T-helper 1 cell treated with Interleukin-12 subunit alpha and Interleukin-12 subunit beta and Interleukin-4 antibody, amounts not matched to agents 30 μg/mL and 1 μg/mL, for 36 hours (primary cell): Measurements from ENCODE around the gene RAPGEF1.
"Not testable (repeated sequence)": the region's sequence is repeated elsewhere in the genome, so short reads cannot be mapped to it uniquely, and the experiment has no call there.

ENCODE experiments used
- H3K27ac Mint-ChIP-seq: one replicate; pipeline ENCODE4 v1.8.0; 2021; ENCODE audit warnings: mild to moderate bottlenecking, mixed read lengths
- H3K27me3 Mint-ChIP-seq: one replicate; pipeline ENCODE4 v1.8.0; 2021; ENCODE audit warnings: low read depth, mixed read lengths
- H3K36me3 Mint-ChIP-seq: one replicate; pipeline ENCODE4 v1.8.0; 2021; ENCODE audit warnings: low read depth, mixed read lengths
- H3K4me1 Mint-ChIP-seq: one replicate; pipeline ENCODE4 v1.8.0; 2021; ENCODE audit warnings: low read depth, mixed read lengths
- H3K4me3 Mint-ChIP-seq: one replicate; pipeline ENCODE4 v1.8.0; 2021; ENCODE audit warnings: mild to moderate bottlenecking, moderate library complexity, mixed read lengths
- H3K9me3 Mint-ChIP-seq: one replicate; pipeline ENCODE4 v1.8.0; 2021; ENCODE audit warnings: mixed read lengths

RAPGEF1 gene

DNA sequence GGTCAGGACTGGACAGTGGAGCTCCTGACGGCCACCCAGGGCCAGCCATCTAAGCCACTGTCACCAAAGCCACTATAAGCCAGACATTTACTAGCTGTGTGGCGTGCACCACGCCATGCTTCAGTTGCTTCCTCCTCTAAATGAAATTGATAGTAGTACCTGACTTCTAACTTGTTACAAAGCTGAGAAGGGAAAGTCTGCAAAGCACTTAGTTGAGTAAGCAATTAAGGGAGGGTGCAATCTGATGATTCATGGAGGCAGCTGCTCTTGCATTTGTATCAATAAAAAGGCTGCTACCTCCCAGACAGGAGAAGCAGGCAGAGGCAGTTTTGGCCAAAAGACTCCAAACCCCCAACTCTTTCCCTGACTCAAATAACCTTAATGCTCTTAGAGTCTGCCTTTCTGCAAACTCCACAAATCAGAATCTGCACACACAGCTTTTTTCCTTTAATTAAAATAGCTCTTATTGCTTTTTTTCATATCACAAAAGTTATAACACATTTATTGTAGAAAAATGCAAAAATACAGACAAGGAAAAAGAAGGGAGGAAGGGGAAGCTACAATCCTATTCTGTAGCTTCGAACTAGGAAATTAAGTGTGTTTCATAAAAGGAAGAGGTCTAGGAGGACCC is 19.3 kb upstream of the RAPGEF1 start:
- Mint-ChIP-seq H3K27me3 (peaks cover 21% of the 10 kb centered on the region), H3K36me3 (no peaks in the 10 kb centered on the region)

DNA sequence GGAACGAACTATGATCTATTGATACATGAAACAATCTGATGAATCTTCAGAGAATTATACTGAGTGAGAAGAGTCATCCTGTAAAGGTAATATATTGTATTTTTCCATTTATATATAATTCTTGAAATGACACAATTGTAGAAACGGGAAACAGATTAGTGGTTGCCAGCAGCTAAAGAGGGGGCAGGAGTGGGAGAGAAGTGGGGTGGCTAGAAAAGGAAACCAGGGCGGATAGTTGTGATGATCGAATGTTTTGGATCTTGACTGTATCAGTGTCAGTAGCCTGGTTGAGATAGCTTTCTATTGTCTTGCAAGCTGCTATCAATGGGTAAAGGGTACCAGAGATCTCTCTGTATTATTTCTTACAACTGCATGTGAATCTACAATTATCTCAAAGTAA is 17.7 kb upstream of the RAPGEF1 start:
- no peaks in the 10 kb centered on the region for H3K36me3 Mint-ChIP-seq
- peaks cover 5% of the 10 kb centered on the region for H3K4me1 Mint-ChIP-seq
- no peaks in the 10 kb centered on the region for H3K9me3 Mint-ChIP-seq
- H3K4me3 Mint-ChIP-seq, result no peak overlapping the region
- H3K27me3 Mint-ChIP-seq, result peaks cover 21% of the 10 kb centered on the region
- no peak overlapping the region for H3K27ac Mint-ChIP-seq

More for the DNA sequence above, 19.3 kb upstream of the RAPGEF1 start:
- Mint-ChIP-seq H3K4me3 (no peak overlapping the region), H3K9me3 (no peaks in the 10 kb centered on the region), H3K27ac (no peak overlapping the region), H3K4me1 (peaks cover 5% of the 10 kb centered on the region)

DNA sequence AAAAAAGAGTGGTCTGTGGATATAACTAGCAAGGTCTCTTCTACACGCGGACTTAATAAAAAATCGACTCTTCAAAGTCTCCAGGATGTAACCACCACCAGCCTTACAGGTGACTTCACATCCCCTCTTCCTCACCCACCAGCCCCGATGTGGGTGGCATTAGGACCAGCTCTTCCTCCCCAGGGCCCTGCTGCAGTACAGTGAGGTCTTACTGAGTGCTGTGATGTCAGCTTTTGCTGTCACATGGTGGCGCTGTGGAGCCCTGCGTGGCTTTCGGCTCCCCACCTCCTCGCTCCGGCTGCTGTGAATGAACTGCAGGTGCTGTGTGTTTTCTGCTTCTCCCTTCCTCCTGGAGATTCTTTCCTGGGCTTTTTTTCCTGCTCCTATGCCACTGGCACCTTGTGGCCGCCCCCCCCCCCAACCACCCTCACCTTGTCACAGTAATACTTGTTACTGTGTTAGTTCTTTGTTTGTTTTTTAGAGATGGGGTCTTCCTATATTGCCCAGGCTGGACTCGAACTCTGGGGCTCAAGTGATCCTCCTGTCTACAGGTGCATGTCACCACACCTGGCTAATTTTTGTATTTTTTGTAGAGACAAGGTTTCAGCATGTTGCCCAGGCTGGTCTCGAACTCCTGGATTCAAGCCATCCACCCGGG is 15.8 kb upstream of the RAPGEF1 start:
- H3K27ac Mint-ChIP-seq, result peak overlapping the region; percentile 57
- peaks cover 21% of the 10 kb centered on the region for H3K27me3 Mint-ChIP-seq
- H3K9me3 Mint-ChIP-seq, result no peaks in the 10 kb centered on the region
- H3K36me3 Mint-ChIP-seq, result no peaks in the 10 kb centered on the region
- H3K4me3 Mint-ChIP-seq, result no peak overlapping the region
- H3K4me1 Mint-ChIP-seq, result peaks cover 5% of the 10 kb centered on the region

DNA sequence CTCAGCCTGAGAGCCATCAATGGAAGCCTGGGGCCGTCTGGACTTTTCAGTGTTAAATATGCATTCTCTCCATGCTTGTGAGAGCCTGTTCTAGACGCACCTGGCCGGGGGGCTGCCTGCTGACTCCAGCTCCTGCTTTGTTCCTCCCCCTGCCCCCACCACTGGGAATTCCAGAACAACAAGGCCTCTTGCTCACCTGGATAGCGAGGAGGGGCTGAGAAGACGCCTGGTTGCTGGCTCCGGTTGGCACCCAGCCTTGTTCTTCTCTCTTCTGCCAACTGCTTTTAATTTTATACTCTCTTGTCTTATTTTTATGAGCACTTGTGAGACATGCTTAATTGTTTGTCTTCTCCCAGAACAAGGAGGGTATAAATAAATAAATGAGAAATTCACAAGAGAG is 15.0 kb upstream of the RAPGEF1 start:
- H3K4me1 Mint-ChIP-seq, result peaks cover 5% of the 10 kb centered on the region
- H3K27ac Mint-ChIP-seq, result no peak overlapping the region
- no peaks in the 10 kb centered on the region for H3K9me3 Mint-ChIP-seq
- peaks cover 22% of the 10 kb centered on the region for H3K27me3 Mint-ChIP-seq
- no peaks in the 10 kb centered on the region for H3K36me3 Mint-ChIP-seq
- no peak overlapping the region for H3K4me3 Mint-ChIP-seq

DNA sequence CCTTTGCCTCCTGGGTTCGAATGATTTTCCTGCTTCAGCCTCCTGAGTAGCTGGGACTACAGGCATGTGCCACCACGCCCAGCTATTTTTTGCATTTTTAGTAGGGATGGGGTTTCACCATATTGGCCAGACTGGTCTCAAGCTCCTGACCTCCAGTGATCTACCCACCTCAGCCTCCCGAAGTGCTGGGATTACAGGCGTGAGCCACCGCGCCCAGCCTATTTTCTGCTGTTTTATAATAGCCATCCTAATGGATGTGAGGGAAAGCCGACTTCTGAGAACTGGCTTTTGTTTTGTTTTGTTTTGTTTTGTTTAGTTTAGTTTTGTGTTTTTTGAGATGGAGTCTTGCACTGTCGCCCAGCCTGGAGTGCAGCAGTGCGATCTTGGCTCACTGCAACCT is 13.9 kb upstream of the RAPGEF1 start:
- H3K9me3 Mint-ChIP-seq, H3K27ac Mint-ChIP-seq, H3K36me3 Mint-ChIP-seq, H3K4me3 Mint-ChIP-seq, H3K4me1 Mint-ChIP-seq: not testable (repeated sequence)
- H3K27me3 Mint-ChIP-seq, result peaks cover 20% of the 10 kb centered on the region

DNA sequence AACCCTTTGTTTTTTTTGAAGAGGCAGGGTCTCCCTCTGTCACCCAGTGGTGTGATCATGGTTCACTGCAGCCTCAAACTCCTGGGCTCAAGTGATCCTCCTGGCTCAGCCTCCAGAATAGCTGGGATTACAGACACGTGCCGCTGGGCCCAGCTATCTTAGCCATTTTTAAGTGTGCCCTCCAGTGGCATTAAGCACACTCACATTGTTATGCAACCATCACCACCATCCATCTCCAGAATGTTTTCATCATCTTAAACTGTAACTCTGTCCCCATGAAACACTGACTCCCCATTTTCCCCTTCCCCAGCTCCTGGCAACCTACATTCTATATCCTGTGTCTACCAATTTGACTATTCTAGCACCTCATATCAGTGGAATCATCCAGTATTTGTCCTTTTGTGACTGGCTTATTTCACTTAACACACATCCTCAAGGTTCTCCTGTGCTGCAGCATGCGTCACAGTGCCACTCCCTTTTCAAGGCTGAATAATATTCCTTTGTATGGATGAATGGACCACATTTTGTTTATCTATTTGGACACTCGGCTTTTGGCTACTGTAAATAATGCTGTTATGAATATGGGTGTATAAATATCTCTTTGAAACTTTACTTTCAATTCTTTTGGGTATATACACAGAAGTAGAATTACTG is 12.5 kb upstream of the RAPGEF1 start:
- Mint-ChIP-seq H3K4me3 (no peak overlapping the region), H3K4me1 (peaks cover 5% of the 10 kb centered on the region), H3K27me3 (peaks cover 11% of the 10 kb centered on the region), H3K9me3 (no peaks in the 10 kb centered on the region), H3K27ac (no peak overlapping the region), H3K36me3 (no peaks in the 10 kb centered on the region)

DNA sequence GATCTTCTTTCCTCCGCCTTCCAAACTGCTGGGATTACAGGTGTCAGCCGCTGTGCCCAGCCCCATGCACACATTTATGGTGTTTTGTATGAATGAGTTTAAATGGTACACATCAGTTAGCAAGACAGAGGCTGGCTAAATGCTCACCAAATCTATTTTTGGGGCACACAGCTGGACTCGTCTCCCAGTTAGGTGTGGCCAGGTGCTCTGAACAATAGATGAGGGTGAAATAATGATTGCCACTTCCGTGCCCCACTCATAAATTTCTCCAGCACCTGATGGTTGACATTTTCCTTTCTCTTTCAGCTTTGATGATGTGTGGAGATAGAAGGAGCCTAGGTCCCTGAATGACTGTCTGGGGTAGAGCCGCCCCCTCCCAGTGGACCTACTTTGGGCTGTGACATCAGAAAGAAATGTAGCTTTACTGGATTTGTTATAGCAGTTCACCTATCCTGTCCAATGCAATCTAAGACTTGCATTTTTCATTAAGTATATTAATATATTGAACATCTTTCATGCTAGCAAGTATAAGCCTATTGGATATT is 8.6 kb upstream of the RAPGEF1 start:
- Mint-ChIP-seq H3K27ac (no peak overlapping the region), H3K4me1 (peaks cover 26% of the 10 kb centered on the region), H3K9me3 (no peaks in the 10 kb centered on the region), H3K36me3 (no peaks in the 10 kb centered on the region), H3K27me3 (peaks cover 6% of the 10 kb centered on the region), H3K4me3 (no peak overlapping the region)

DNA sequence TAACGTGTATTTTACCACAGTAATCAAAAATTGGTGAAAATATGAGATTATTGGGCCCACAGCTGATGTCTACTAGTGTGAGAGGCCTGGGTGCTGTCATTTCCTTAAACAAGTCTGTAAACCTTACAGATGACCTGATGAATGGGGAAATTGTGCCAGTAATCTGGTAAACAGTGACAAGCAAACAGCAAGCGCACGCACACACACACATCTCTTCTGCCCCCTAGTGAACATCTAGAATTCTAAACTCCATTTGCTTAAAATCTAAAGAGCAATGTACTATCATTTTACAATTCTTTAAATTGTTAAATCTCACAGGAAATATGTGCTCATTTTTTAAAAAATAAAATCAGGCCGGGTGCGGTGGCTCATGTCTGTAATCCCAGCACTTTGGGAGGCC is 7.5 kb upstream of the RAPGEF1 start:
- Mint-ChIP-seq H3K4me1 (peaks cover 34% of the 10 kb centered on the region), H3K36me3 (no peaks in the 10 kb centered on the region)

DNA sequence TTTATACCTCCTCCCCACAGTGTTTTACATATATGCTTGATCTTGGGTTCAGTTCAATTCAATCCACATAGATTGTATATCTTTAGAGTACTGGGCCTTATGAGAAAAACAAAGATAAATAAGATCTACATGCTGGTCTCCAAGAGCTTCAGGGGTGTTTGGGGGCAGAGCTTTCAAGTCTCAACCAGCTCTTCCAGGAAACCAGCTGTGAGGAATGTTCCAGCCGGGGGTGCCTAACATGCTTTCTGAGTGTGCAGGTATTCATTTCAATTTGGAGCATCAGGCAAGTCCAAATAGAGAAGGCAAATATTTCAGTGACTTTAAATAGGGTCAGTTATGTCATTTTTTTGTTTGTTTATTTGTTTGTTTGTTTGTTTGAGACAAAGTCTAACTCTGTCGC is 5.7 kb upstream of the RAPGEF1 start:
- Mint-ChIP-seq H3K27ac (no peak overlapping the region), H3K9me3 (no peaks in the 10 kb centered on the region), H3K27me3 (peaks cover 6% of the 10 kb centered on the region), H3K4me3 (no peak overlapping the region), H3K4me1 (peaks cover 34% of the 10 kb centered on the region), H3K36me3 (no peaks in the 10 kb centered on the region)

More for the DNA sequence above, 7.5 kb upstream of the RAPGEF1 start:
- Mint-ChIP-seq H3K27ac (no peak overlapping the region), H3K27me3 (peaks cover 6% of the 10 kb centered on the region), H3K9me3 (no peaks in the 10 kb centered on the region), H3K4me3 (no peak overlapping the region)

DNA sequence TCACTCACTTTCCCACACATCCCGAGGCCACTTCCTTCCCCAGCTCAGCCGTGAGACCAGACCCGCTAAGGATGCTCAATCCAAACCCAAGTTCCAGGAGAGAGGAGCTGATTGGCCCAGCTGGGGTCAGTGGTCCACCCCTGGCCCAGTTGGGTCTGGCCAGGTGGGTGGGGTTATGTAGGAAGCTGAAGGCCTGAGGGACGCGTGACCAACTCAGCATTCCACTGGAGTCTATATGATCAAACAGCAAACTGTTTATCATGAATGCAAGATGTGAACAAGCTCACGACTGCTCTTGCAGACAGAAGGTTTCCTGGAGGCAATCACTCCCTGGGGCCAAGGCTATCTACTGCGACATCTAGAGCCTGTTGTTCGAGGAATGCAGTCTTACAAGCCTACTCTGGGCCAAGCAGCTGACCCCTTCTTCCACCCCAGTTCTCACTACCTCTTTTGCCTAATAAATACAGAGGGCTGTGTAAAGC is 4.9 kb upstream of the RAPGEF1 start:
- H3K4me1 Mint-ChIP-seq, result peaks cover 34% of the 10 kb centered on the region
- H3K27me3 Mint-ChIP-seq, result no peaks in the 10 kb centered on the region
- no peaks in the 10 kb centered on the region for H3K9me3 Mint-ChIP-seq
- H3K36me3 Mint-ChIP-seq, result no peaks in the 10 kb centered on the region
- peak overlapping the region; percentile 93 for H3K27ac Mint-ChIP-seq
- H3K4me3 Mint-ChIP-seq, result no peak overlapping the region

DNA sequence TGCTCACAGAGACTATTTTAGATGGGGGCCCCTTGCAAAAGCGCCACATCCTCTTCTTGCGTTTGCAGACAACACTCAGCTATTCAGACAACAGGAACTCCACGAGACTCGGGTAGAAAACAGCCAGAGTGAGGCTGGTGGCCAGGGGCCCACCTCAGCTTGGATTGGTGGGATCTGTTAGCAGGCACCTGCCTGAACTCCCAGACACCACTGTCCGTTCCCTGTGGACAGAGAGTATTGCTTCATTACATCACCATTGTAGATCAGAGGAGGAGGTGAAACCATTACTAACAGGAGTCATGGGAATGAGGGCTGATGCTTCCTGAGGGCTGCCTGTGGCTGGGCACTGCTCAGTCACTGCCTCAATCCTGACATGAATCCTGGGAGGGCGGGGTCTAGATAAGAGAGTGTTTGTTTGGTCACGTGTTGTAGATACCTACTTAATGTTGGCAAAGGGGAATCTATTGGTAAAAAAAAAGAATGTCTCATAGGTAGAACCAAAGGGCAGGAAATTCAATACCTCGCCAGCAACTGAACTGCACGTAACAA is 4.4 kb upstream of the RAPGEF1 start:
- H3K27ac Mint-ChIP-seq, result peak overlapping the region; percentile 93
- H3K27me3 Mint-ChIP-seq, result no peaks in the 10 kb centered on the region
- peaks cover 34% of the 10 kb centered on the region for H3K4me1 Mint-ChIP-seq
- no peaks in the 10 kb centered on the region for H3K9me3 Mint-ChIP-seq
- peak overlapping the region; percentile 67 for H3K4me3 Mint-ChIP-seq
- H3K36me3 Mint-ChIP-seq, result no peaks in the 10 kb centered on the region

DNA sequence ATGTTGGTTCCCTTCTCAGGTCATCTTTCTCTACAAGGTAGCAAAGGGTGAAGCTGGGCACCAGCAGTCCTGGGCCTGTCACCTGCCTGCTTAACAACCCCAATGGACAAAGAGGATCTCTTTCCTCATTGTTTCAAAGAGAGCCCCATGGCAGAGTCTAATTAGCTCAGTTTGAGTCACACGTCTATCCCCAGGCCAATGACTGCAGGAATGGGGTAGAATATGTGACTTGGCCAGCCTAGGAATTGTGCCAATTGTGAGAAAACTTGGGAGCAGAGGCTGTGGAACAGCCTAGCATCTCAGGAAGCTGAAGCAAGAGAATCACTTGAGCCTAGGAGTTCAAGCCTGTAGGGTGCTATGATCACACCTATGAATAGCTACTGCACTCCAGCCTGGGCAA is 3.6 kb upstream of the RAPGEF1 start:
- no peaks in the 10 kb centered on the region for H3K27me3 Mint-ChIP-seq
- H3K27ac Mint-ChIP-seq, result peak overlapping the region; percentile 93
- H3K4me3 Mint-ChIP-seq, result peak overlapping the region; percentile 67
- H3K36me3 Mint-ChIP-seq, result peaks cover 7% of the 10 kb centered on the region
- no peaks in the 10 kb centered on the region for H3K9me3 Mint-ChIP-seq
- peaks cover 42% of the 10 kb centered on the region for H3K4me1 Mint-ChIP-seq

DNA sequence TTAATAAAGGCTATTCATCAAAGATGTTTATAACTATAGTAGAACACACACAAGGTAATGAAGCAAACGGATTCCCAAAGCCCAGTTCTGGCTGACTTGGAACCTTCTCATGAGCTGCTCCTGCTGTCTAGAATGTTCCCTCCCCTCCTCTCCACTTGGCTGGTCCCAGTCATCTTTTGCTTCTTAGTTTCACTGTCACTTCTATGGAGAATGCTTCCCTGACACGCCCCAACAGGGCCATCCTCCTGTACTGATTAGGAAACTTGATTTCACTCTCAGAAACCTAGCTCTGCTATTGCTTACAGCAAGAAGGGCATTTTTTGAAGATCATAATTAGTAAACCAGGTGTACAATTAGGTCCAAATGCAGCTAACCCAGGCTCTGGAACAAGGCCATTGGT is 3.2 kb upstream of the RAPGEF1 start:
- Mint-ChIP-seq H3K9me3 (no peaks in the 10 kb centered on the region), H3K27me3 (no peaks in the 10 kb centered on the region), H3K36me3 (peaks cover 7% of the 10 kb centered on the region), H3K27ac (no peak overlapping the region), H3K4me1 (peaks cover 43% of the 10 kb centered on the region), H3K4me3 (no peak overlapping the region)

DNA sequence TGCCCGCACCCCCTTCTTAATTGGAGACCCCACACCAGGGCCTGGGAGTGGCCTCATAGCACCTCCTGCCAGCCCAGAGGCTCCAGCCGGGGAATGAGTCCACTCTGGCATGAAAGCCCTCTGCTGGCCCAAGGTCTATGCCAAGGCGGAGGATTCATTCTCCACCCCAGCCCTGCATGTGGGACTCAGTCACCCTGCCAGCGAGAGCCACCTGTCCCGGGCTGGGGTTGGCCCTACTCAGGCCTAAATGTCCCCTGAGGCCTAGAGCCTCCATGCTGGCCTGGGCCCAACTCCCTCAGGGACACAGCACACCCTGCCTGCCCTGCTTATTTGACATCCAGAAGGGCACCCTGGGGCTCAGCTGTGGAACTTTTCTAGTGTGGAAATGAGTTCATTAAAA is 1.0 kb upstream of the RAPGEF1 start:
- no peak overlapping the region for H3K27ac Mint-ChIP-seq
- no peaks in the 10 kb centered on the region for H3K27me3 Mint-ChIP-seq
- H3K4me1 Mint-ChIP-seq, result peaks cover 55% of the 10 kb centered on the region
- no peaks in the 10 kb centered on the region for H3K9me3 Mint-ChIP-seq
- H3K4me3 Mint-ChIP-seq, result peak overlapping the region; percentile 77
- H3K36me3 Mint-ChIP-seq, result peaks cover 19% of the 10 kb centered on the region
